Prostate gland (tissue), 2 donors: Measurements from ENCODE around the gene GPR146.

Source experiments
- POLR2A ChIP-seq: fragments of 450-650 bp; IDR thresholded peaks from one replicate; pipeline ENCODE4 v1.6.1; 2016; ENCODE audit warnings: antibody characterized with exemption, mild to moderate bottlenecking
- POLR2AphosphoS5 ChIP-seq: sonication (generic); formaldehyde crosslinking; IDR thresholded peaks from one replicate; pipeline ENCODE4 v1.6.1; 2017; ENCODE audit warnings: antibody characterized with exemption
- TF ChIP-seq, protein P1 (sequence below), 4 experiments: fragments of 200-600 bp in 2 of 4; fragments of 450-650 bp in 2 of 4; sonication (generic) in 2 of 4; IDR thresholded peaks; 1 replicate in 3 of 4; 2 replicates in 1 of 4; pipeline ENCODE4 v1.5.1; 2016 to 2019; ENCODE audit warnings: antibody characterized with exemption in 4 of 4, mild to moderate bottlenecking in 2 of 4, moderate library complexity in 2 of 4

DNA sequence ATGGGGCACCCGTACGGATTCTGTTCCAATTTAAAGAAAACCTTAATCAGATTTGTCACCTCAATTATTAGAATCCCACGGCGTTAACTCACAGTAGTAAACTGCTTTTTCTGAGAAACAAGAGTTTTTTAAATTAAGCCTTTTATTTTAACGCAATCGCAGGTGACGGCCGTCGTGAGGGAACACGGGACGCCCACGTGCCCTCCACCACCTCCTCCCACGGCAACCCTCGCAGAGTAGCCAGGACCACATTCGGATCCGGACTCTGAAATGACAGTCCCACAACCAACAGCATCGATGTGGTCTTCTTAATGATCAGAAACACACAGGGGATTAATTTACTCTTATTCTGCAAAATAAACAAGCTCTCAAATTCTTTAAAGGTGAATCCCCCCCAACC, 22.0 kb upstream of the GPR146 start:
- TF ChIP-seq POLR2AphosphoS5 (no peak), POLR2A (no peak)
- TF ChIP-seq, protein P1, sequence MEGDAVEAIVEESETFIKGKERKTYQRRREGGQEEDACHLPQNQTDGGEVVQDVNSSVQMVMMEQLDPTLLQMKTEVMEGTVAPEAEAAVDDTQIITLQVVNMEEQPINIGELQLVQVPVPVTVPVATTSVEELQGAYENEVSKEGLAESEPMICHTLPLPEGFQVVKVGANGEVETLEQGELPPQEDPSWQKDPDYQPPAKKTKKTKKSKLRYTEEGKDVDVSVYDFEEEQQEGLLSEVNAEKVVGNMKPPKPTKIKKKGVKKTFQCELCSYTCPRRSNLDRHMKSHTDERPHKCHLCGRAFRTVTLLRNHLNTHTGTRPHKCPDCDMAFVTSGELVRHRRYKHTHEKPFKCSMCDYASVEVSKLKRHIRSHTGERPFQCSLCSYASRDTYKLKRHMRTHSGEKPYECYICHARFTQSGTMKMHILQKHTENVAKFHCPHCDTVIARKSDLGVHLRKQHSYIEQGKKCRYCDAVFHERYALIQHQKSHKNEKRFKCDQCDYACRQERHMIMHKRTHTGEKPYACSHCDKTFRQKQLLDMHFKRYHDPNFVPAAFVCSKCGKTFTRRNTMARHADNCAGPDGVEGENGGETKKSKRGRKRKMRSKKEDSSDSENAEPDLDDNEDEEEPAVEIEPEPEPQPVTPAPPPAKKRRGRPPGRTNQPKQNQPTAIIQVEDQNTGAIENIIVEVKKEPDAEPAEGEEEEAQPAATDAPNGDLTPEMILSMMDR (IDR thresholded peaks at IDR 0.05) = no peak
